ENCODE data around the gene MTMR2. TPM values are rescaled to one million over a fixed set of nuclear protein-coding genes. Genes with fewer than 3 reads are reported as not detected.

Gene MTMR2
- total RNA-seq, 1 experiment from 2014 or later = 29.1 TPM

- peak; percentile 11 for TF ChIP-seq TCF7L2 (IDR thresholded peaks at IDR 0.05; ENCODE audit: borderline replicate concordance, extremely low read depth, insufficient read depth, insufficient read length)
- no peak for TF ChIP-seq ATF3 (IDR thresholded peaks at IDR 0.05)
- peak; percentile 82; the same call in 1 of the 2 replicates for TF ChIP-seq CBX3 (IDR thresholded peaks at IDR 0.05; ENCODE audit: low read depth)
- TF ChIP-seq SIN3A (IDR thresholded peaks at IDR 0.05; ENCODE audit: low read depth) = peak; percentile 89
- TF ChIP-seq JUND (IDR thresholded peaks at IDR 0.05) = no peak; the same call in 1 of the 2 replicates
Measured at GRCh38 chr11:95923728-95924413, at the start of gene MTMR2 (continued).

DNA sequence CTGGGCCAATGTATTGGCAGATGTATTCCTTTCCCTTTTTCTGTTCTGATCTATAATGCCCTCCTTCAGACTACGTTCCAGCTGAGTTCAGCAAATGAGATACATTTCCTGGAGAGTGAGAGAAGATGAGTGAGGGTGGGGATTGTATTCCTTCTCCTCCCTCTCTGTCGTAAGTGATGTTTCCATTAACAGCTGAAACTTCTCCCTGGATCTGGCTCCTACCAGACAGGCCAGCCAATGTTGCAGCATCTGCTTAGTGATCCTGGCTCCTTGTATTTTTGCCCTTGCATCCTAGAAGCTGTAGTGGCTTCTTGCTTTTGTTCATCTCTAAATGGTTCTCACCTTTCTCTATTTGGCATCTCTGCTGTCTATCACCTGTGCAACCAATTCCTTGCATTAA is 48.2 kb upstream of the MTMR2 start:
- intact Hi-C loops (cut with micrococcal nuclease) = no loop called here
- H3K4me3 ChIP-seq (replicated peaks in 1 of 2; ENCODE audit: low read depth in 1 of 2, low read length in 2 of 2) = no peak overlapping the region
- TF ChIP-seq CEBPB (IDR thresholded peaks at IDR 0.05; ENCODE audit: low read depth) (no peak), ZNF274 (IDR thresholded peaks at IDR 0.05; ENCODE audit: low read depth, low read length) (no peak), FOSL1 (IDR thresholded peaks at IDR 0.05; ENCODE audit: low read depth) (no peak), ZFX (IDR thresholded peaks at IDR 0.05) (no peak), EGR1 (IDR thresholded peaks at IDR 0.05; ENCODE audit: low read depth) (no peak), POLR2AphosphoS5 (IDR thresholded peaks at IDR 0.05; ENCODE audit: low read depth, low read length) (no peak), REST (IDR thresholded peaks at IDR 0.05; ENCODE audit: low read depth) (no peak), ATF3 (IDR thresholded peaks at IDR 0.05) (no peak), SP1 (IDR thresholded peaks at IDR 0.05; ENCODE audit: low read depth) (no peak), MAX (IDR thresholded peaks at IDR 0.05) (no peak), ELF1 (IDR thresholded peaks at IDR 0.05; ENCODE audit: borderline replicate concordance, low read depth) (no peak)
- TF ChIP-seq, protein P1, sequence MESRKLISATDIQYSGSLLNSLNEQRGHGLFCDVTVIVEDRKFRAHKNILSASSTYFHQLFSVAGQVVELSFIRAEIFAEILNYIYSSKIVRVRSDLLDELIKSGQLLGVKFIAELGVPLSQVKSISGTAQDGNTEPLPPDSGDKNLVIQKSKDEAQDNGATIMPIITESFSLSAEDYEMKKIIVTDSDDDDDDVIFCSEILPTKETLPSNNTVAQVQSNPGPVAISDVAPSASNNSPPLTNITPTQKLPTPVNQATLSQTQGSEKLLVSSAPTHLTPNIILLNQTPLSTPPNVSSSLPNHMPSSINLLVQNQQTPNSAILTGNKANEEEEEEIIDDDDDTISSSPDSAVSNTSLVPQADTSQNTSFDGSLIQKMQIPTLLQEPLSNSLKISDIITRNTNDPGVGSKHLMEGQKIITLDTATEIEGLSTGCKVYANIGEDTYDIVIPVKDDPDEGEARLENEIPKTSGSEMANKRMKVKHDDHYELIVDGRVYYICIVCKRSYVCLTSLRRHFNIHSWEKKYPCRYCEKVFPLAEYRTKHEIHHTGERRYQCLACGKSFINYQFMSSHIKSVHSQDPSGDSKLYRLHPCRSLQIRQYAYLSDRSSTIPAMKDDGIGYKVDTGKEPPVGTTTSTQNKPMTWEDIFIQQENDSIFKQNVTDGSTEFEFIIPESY (IDR thresholded peaks at IDR 0.05; ENCODE audit: extremely low read depth, insufficient replicate concordance, low read length) = no peak
- TF ChIP-seq, protein P2, sequence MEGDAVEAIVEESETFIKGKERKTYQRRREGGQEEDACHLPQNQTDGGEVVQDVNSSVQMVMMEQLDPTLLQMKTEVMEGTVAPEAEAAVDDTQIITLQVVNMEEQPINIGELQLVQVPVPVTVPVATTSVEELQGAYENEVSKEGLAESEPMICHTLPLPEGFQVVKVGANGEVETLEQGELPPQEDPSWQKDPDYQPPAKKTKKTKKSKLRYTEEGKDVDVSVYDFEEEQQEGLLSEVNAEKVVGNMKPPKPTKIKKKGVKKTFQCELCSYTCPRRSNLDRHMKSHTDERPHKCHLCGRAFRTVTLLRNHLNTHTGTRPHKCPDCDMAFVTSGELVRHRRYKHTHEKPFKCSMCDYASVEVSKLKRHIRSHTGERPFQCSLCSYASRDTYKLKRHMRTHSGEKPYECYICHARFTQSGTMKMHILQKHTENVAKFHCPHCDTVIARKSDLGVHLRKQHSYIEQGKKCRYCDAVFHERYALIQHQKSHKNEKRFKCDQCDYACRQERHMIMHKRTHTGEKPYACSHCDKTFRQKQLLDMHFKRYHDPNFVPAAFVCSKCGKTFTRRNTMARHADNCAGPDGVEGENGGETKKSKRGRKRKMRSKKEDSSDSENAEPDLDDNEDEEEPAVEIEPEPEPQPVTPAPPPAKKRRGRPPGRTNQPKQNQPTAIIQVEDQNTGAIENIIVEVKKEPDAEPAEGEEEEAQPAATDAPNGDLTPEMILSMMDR (IDR thresholded peaks at IDR 0.05 in 2 of 3, conservative IDR thresholded peaks at IDR 0.05 in 1 of 3; ENCODE audit: borderline replicate concordance in 1 of 3, insufficient read depth in 1 of 3, low read depth in 2 of 3, low read length in 2 of 3) = no peak

More for the DNA sequence above, 48.2 kb upstream of the MTMR2 start:
- Histone ChIP-seq H3K79me2 (ENCODE audit: insufficient read depth, low read length) (no peaks in the 10 kb centered on the region), H2AFZ (ENCODE audit: low read depth, low read length, poor library complexity, severe bottlenecking) (no peak overlapping the region), H3K4me2 (ENCODE audit: low read length) (no peak overlapping the region), H3K4me1 (ENCODE audit: control insufficient read depth in 1 of 2, insufficient read depth in 2 of 2, low read length in 2 of 2) (no peaks in the 10 kb centered on the region), H3K27me3 (ENCODE audit: insufficient read depth, low read length) (no peaks in the 10 kb centered on the region), H3K36me3 (ENCODE audit: control insufficient read depth in 1 of 2, insufficient read depth in 2 of 2, low read length in 2 of 2) (no peaks in the 10 kb centered on the region), H4K20me1 (ENCODE audit: insufficient read depth) (no peaks in the 10 kb centered on the region), H3K27ac (ENCODE audit: low read depth, low read length) (no peak overlapping the region), H3K9ac (ENCODE audit: low read length) (no peak overlapping the region), H3K9me2 (ENCODE audit: insufficient read depth) (no peaks in the 10 kb centered on the region), H3K9me3 (ENCODE audit: control insufficient read depth in 1 of 2, insufficient read depth in 1 of 2, low read depth in 1 of 2, low read length in 2 of 2) (no peaks in the 10 kb centered on the region)
- ChIA-PET CTCF (no interaction called here), RAD21 (ENCODE audit: low non-redundant PET in 1 of 2, low total read pairs in 2 of 2, uncharacterized antibody in 2 of 2, unreplicated experiment in 2 of 2) (no interaction called here), POLR2A (no interaction called here)
- no TSS peak for BruUV-seq (replicated peaks)
- no peak for ATAC-seq
- DNase-seq (ENCODE audit: low read depth, low spot score) = no peak
